PC-9 (cell line): ENCODE results near the gene SGCD. TPM values are rescaled to one million over a fixed set of nuclear protein-coding genes. Genes with fewer than 3 reads are reported as not detected.

ENCODE experiments used
- BruUV-seq: library from RNA; stranded (reverse); fragments of 400-500 nt; replicated peaks from 2 replicates; lab custom pipeline; 2021; lab: Mats Ljungman, UMichigan
- CTCF ChIA-PET: fragments of 300-600 bp; sonication (Branson Sonifier 250); formaldehyde crosslinking; loops from one replicate; lab custom pipeline; 2022; ENCODE audit warnings: antibody characterized with exemption; lab: Charles Lee
- POLR2A ChIA-PET: fragments of 300-600 bp; sonication (Branson Sonifier 250); formaldehyde crosslinking; loops from one replicate; lab custom pipeline; 2022; ENCODE audit warnings: antibody characterized with exemption; ENCODE audit not compliant: unreplicated experiment; lab: Charles Lee
- DNase-seq, 2 experiments: peaks; one replicate each; pipeline versions ENCODE4 v3.0.0 to v3.0.0-alpha.2; 2015 to 2022; ENCODE audit warnings: mixed read lengths in 1 of 2
- H2AFZ ChIP-seq: fragments of 200-600 bp; sonication (generic); 2 replicates; pipeline ENCODE4 v1.8.1; 2017; ENCODE audit warnings: antibody characterized with exemption
- H3F3A ChIP-seq: fragments of 200-600 bp; sonication (generic); 2 replicates; pipeline ENCODE4 v1.8.1; 2017; ENCODE audit warnings: antibody characterized with exemption, mild to moderate bottlenecking, low read depth; ENCODE audit not compliant: insufficient read depth
- H3K27ac ChIP-seq: fragments of 200-600 bp; sonication (generic); 2 replicates; pipeline ENCODE4 v1.6.1; 2016; ENCODE audit warnings: mixed run types
- H3K27me3 ChIP-seq: fragments of 200-600 bp; sonication (generic); 2 replicates; pipeline ENCODE4 v1.6.1; 2016; ENCODE audit warnings: low read depth, mixed run types; ENCODE audit not compliant: insufficient read depth
- H3K36me3 ChIP-seq: fragments of 200-600 bp; sonication (generic); 2 replicates; pipeline ENCODE4 v1.6.1; 2016; ENCODE audit warnings: low read depth, mixed run types
- H3K4me1 ChIP-seq: fragments of 200-600 bp; sonication (generic); replicated peaks from 2 replicates; pipeline ENCODE4 v1.6.1; 2016; ENCODE audit warnings: mixed run types; ENCODE audit not compliant: insufficient read depth
- H3K4me2 ChIP-seq: fragments of 200-600 bp; sonication (generic); 2 replicates; pipeline ENCODE4 v1.6.1; 2017; ENCODE audit warnings: mixed run types
- H3K4me3 ChIP-seq: fragments of 200-600 bp; sonication (generic); 2 replicates; pipeline ENCODE4 v1.6.1; 2016; ENCODE audit warnings: mixed run types
- H3K79me2 ChIP-seq: fragments of 200-600 bp; sonication (generic); 2 replicates; pipeline ENCODE4 v1.6.1; 2017; ENCODE audit warnings: low read depth, mixed run types
- H3K9me2 ChIP-seq: fragments of 200-600 bp; sonication (generic); 2 replicates; pipeline ENCODE4 v1.8.1; 2017; ENCODE audit warnings: mild to moderate bottlenecking; ENCODE audit not compliant: insufficient read depth
- H3K9me3 ChIP-seq: fragments of 200-600 bp; sonication (generic); 2 replicates; pipeline ENCODE4 v1.8.1; 2016; ENCODE audit warnings: low read depth; ENCODE audit not compliant: insufficient read depth
- H4K20me1 ChIP-seq: fragments of 200-600 bp; sonication (generic); 2 replicates; pipeline ENCODE4 v1.8.1; 2017; ENCODE audit not compliant: insufficient read depth
- CTCF ChIP-seq: fragments of 200-600 bp; sonication (generic); conservative IDR thresholded peaks from 2 replicates; pipeline ENCODE4 v1.6.1; 2017; ENCODE audit warnings: mixed run types, antibody characterized with exemption, mild to moderate bottlenecking, moderate library complexity
- EZH2 ChIP-seq: fragments of 200-600 bp; sonication (generic); IDR thresholded peaks from 2 replicates; pipeline ENCODE4 v1.8.0; 2017; ENCODE audit warnings: antibody characterized with exemption, low read depth
- intact Hi-C: fragments of 100-400 bp; cut with micrococcal nuclease; formaldehyde crosslinking; loops from one replicate; pipeline ENCODE4 v1.10.0; 2022; ENCODE audit not compliant: unreplicated experiment
- total RNA-seq: library from RNA; stranded (reverse); gene quantifications from 2 replicates; pipeline ENCODE4 v1.2.3, GENCODE V29; 2021

The SGCD gene
- total RNA-seq, 1 experiment from 2014 or later, result not detected

- no peaks in the 10 kb centered on the region for H4K20me1 ChIP-seq
- intact Hi-C loops, result no loop called here
- no peaks in the 10 kb centered on the region for H3K4me1 ChIP-seq
- no peaks in the 10 kb centered on the region for H3K79me2 ChIP-seq
- H3F3A ChIP-seq, result no peaks in the 10 kb centered on the region
- no TSS peak for BruUV-seq
- H3K27ac ChIP-seq, result no peak overlapping the region
- no peak overlapping the region for H3K4me3 ChIP-seq
- POLR2A ChIA-PET, result no interaction called here
- TF ChIP-seq CTCF, result no peak
- TF ChIP-seq EZH2, result no peak
- no peak overlapping the region for H2AFZ ChIP-seq
- DNase-seq, result no peak
- H3K9me2 ChIP-seq, result no peaks in the 10 kb centered on the region
- peaks cover 3% of the 10 kb centered on the region; the same call in 1 of the 2 replicates for H3K27me3 ChIP-seq
- no peak overlapping the region for H3K4me2 ChIP-seq
- CTCF ChIA-PET, result no interaction called here
- no peaks in the 10 kb centered on the region for H3K9me3 ChIP-seq
- H3K36me3 ChIP-seq, result no peaks in the 10 kb centered on the region
These were observed 359.8 kb downstream of the SGCD start for GRCh38 chr5:156686796-156687195.

GRCh38 chr5:156687514-156687913 lies 360.6 kb downstream of the SGCD start:
- no peak for DNase-seq
- no peaks in the 10 kb centered on the region for H3F3A ChIP-seq
- no peaks in the 10 kb centered on the region for H4K20me1 ChIP-seq
- no peak overlapping the region for H3K27ac ChIP-seq
- H3K4me3 ChIP-seq, result no peak overlapping the region
- no peaks in the 10 kb centered on the region for H3K4me1 ChIP-seq
- H3K36me3 ChIP-seq, result no peaks in the 10 kb centered on the region
- H3K4me2 ChIP-seq, result no peak overlapping the region
- POLR2A ChIA-PET, result no interaction called here
- intact Hi-C loops, result no loop called here
- no TSS peak for BruUV-seq
- H3K27me3 ChIP-seq, result peaks cover 3% of the 10 kb centered on the region; the same call in 1 of the 2 replicates
- H2AFZ ChIP-seq, result no peak overlapping the region
- CTCF ChIA-PET, result no interaction called here
- TF ChIP-seq EZH2 (no peak), CTCF (no peak)
- H3K79me2 ChIP-seq, result no peaks in the 10 kb centered on the region
- H3K9me2 ChIP-seq, result no peaks in the 10 kb centered on the region
- H3K9me3 ChIP-seq, result no peaks in the 10 kb centered on the region

GRCh38 chr5:156691572-156691971 lies 364.6 kb downstream of the SGCD start:
- Histone ChIP-seq H3K36me3 (no peaks in the 10 kb centered on the region), H3K9me3 (no peaks in the 10 kb centered on the region), H3K4me1 (no peaks in the 10 kb centered on the region), H3K79me2 (no peaks in the 10 kb centered on the region), H4K20me1 (no peaks in the 10 kb centered on the region), H3K4me2 (no peak overlapping the region), H3K27me3 (peaks cover 3% of the 10 kb centered on the region; the same call in 1 of the 2 replicates), H3K9me2 (no peaks in the 10 kb centered on the region), H3F3A (no peaks in the 10 kb centered on the region), H2AFZ (no peak overlapping the region), H3K27ac (no peak overlapping the region), H3K4me3 (no peak overlapping the region)
- BruUV-seq, result no TSS peak
- DNase-seq, result no peak
- intact Hi-C loops, result no loop called here
- ChIA-PET POLR2A (no interaction called here), CTCF (no interaction called here)
- TF ChIP-seq EZH2, result no peak
- no peak for TF ChIP-seq CTCF
